ENCODE results near the gene ADRA2B.

The ADRA2B gene

GRCh38 chr2:96139181-96139758 lies 22.9 kb upstream of the ADRA2B start:
- Histone ChIP-seq H3K9me3 (ENCODE audit: control insufficient read depth, low read length) (no peaks in the 10 kb centered on the region), H3K4me2 (ENCODE audit: low read length) (no peak overlapping the region), H3K79me2 (no peaks in the 10 kb centered on the region), H3K9ac (no peak overlapping the region), H3K36me3 (ENCODE audit: control insufficient read depth, insufficient read depth, low read length) (no peaks in the 10 kb centered on the region), H3K27ac (no peak overlapping the region), H2AFZ (peak overlapping the region; percentile 84), H3K4me1 (no peaks in the 10 kb centered on the region), H3K27me3 (ENCODE audit: control insufficient read depth, insufficient read depth, low read length) (no peaks in the 10 kb centered on the region), H3K4me3 (ENCODE audit: low read depth, low read length) (no peak overlapping the region)
- TF ChIP-seq CTCF (IDR thresholded peaks at IDR 0.05) = no peak

- Histone ChIP-seq H3K9me3 (ENCODE audit: control insufficient read depth, low read length) (no peaks in the 10 kb centered on the region), H3K36me3 (ENCODE audit: control insufficient read depth, insufficient read depth, low read length) (no peaks in the 10 kb centered on the region), H3K27ac (no peak within 1 kb of the TSS), H3K4me2 (ENCODE audit: low read length) (peak within 1 kb of the TSS; percentile 59), H2AFZ (peak within 1 kb of the TSS; percentile 84), H3K4me1 (no peaks in the 10 kb centered on the region), H3K27me3 (ENCODE audit: control insufficient read depth, insufficient read depth, low read length) (no peaks in the 10 kb centered on the region), H3K9ac (no peak within 1 kb of the TSS), H3K4me3 (ENCODE audit: low read depth, low read length) (peak within 1 kb of the TSS; percentile 2), H3K79me2 (no peaks in the 10 kb centered on the region)
- peak; percentile 74 for TF ChIP-seq CTCF (IDR thresholded peaks at IDR 0.05)
Measured at GRCh38 chr2:96138179-96139145, 22.1 kb upstream of the ADRA2B start, which contains the start of gene ASTL. Gene ASTL, minus strand, starts transcription at chr2:96138502. Its CDS starts 66 bp downstream, at chr2:96138436.

GRCh38 chr2:96137321-96138178 lies 21.2 kb upstream of the ADRA2B start:
- no peak overlapping the region for H3K27ac ChIP-seq
- H3K9ac ChIP-seq = no peak overlapping the region
- H3K4me2 ChIP-seq (ENCODE audit: low read length) = no peak overlapping the region
- no peak overlapping the region for H3K4me3 ChIP-seq (ENCODE audit: low read depth, low read length)
- H3K9me3 ChIP-seq (ENCODE audit: control insufficient read depth, low read length) = no peaks in the 10 kb centered on the region
- H3K4me1 ChIP-seq = no peaks in the 10 kb centered on the region
- no peak for TF ChIP-seq CTCF (IDR thresholded peaks at IDR 0.05)
- no peaks in the 10 kb centered on the region for H3K79me2 ChIP-seq
- no peak overlapping the region for H2AFZ ChIP-seq
- no peaks in the 10 kb centered on the region for H3K27me3 ChIP-seq (ENCODE audit: control insufficient read depth, insufficient read depth, low read length)
- no peaks in the 10 kb centered on the region for H3K36me3 ChIP-seq (ENCODE audit: control insufficient read depth, insufficient read depth, low read length)

- H3K27ac ChIP-seq = no peak overlapping the region
- no peak overlapping the region for H3K9ac ChIP-seq
- no peaks in the 10 kb centered on the region for H3K79me2 ChIP-seq
- H3K27me3 ChIP-seq (ENCODE audit: control insufficient read depth, insufficient read depth, low read length) = no peaks in the 10 kb centered on the region
- H2AFZ ChIP-seq = no peak overlapping the region
- H3K4me2 ChIP-seq (ENCODE audit: low read length) = no peak overlapping the region
- no peaks in the 10 kb centered on the region for H3K9me3 ChIP-seq (ENCODE audit: control insufficient read depth, low read length)
- H3K4me3 ChIP-seq (ENCODE audit: low read depth, low read length) = no peak overlapping the region
- TF ChIP-seq CTCF (IDR thresholded peaks at IDR 0.05) = no peak
- H3K4me1 ChIP-seq = no peaks in the 10 kb centered on the region
- H3K36me3 ChIP-seq (ENCODE audit: control insufficient read depth, insufficient read depth, low read length) = no peaks in the 10 kb centered on the region
Measured at GRCh38 chr2:96136129-96136720, 19.9 kb upstream of the ADRA2B start.
